ENCODE results near the gene AHCYL2. TPM values are rescaled to one million over a fixed set of nuclear protein-coding genes. Genes with fewer than 3 reads are reported as not detected.

The AHCYL2 gene
- total RNA-seq, 4 donors from 2014 or later, result 93.7 to 635 (median 551) TPM

- no peaks in the 10 kb centered on the region for H3K36me3 ChIP-seq
- no peaks in the 10 kb centered on the region for H3K9me3 ChIP-seq
- H3K4me1 ChIP-seq, result no peaks in the 10 kb centered on the region
- WGBS, 2 donors (ENCODE audit: low coverage in 1 of 2), result 93% methylated on average over 18 of the region's 18 CpGs; no CpG with 5 or more reads in 1 of the 2 donors
- intact Hi-C loops (cut with DNase I; ENCODE audit: low total_unique reads), result no loop called here
- in situ Hi-C loops (cut with MboI; ENCODE audit: low pct_ligation_motif_present in 1 of 4, low pct_unique_long_range_greater_than_20kb in 1 of 4, low sequenced_read_pairs in 3 of 4), result loop anchor here in 3 of 4 donors (25.0 kb wide), 1 partner anchor 256 kb away; no protein-coding TSS in a partner anchor
- no peaks in the 10 kb centered on the region for H3K27me3 ChIP-seq
- DNase-seq, result no peak
- no peak overlapping the region for H3K4me3 ChIP-seq
- TF ChIP-seq POLR2AphosphoS5 (IDR thresholded peaks at IDR 0.05) (no peak), POLR2A (IDR thresholded peaks at IDR 0.05) (no peak), EP300 (IDR thresholded peaks at IDR 0.05; ENCODE audit: low read depth) (no peak)
- TF ChIP-seq, protein P1, sequence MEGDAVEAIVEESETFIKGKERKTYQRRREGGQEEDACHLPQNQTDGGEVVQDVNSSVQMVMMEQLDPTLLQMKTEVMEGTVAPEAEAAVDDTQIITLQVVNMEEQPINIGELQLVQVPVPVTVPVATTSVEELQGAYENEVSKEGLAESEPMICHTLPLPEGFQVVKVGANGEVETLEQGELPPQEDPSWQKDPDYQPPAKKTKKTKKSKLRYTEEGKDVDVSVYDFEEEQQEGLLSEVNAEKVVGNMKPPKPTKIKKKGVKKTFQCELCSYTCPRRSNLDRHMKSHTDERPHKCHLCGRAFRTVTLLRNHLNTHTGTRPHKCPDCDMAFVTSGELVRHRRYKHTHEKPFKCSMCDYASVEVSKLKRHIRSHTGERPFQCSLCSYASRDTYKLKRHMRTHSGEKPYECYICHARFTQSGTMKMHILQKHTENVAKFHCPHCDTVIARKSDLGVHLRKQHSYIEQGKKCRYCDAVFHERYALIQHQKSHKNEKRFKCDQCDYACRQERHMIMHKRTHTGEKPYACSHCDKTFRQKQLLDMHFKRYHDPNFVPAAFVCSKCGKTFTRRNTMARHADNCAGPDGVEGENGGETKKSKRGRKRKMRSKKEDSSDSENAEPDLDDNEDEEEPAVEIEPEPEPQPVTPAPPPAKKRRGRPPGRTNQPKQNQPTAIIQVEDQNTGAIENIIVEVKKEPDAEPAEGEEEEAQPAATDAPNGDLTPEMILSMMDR (IDR thresholded peaks at IDR 0.05), result no peak
- no peak overlapping the region for H3K27ac ChIP-seq
These were observed 18.6 kb upstream of the AHCYL2 start for GRCh38 chr7:129205987-129206785.

GRCh38 chr7:129208667-129209066 is 16.2 kb upstream of the AHCYL2 start:
- H3K36me3 ChIP-seq, result no peaks in the 10 kb centered on the region
- H3K27me3 ChIP-seq, result no peaks in the 10 kb centered on the region

GRCh38 chr7:129209067-129209926 is 15.5 kb upstream of the AHCYL2 start:
- H3K27me3 ChIP-seq, result no peaks in the 10 kb centered on the region
- TF ChIP-seq POLR2AphosphoS5 (IDR thresholded peaks at IDR 0.05) (no peak), POLR2A (IDR thresholded peaks at IDR 0.05) (no peak), EP300 (IDR thresholded peaks at IDR 0.05; ENCODE audit: low read depth) (no peak)
- TF ChIP-seq, protein P1 (IDR thresholded peaks at IDR 0.05), result no peak
- H3K9me3 ChIP-seq, result no peaks in the 10 kb centered on the region
- 86% methylated on average over 4 to 15 of the region's 15 CpGs for WGBS, 2 donors (ENCODE audit: low coverage in 1 of 2)
- no peaks in the 10 kb centered on the region for H3K4me1 ChIP-seq
- no peak overlapping the region for H3K4me3 ChIP-seq
- in situ Hi-C loops (cut with MboI; ENCODE audit: low pct_ligation_motif_present in 1 of 4, low pct_unique_long_range_greater_than_20kb in 1 of 4, low sequenced_read_pairs in 3 of 4), result loop anchor here in 3 of 4 donors (25.0 kb wide), 1 partner anchor 253 kb away; no protein-coding TSS in a partner anchor
- no peak overlapping the region for H3K27ac ChIP-seq
- no peaks in the 10 kb centered on the region for H3K36me3 ChIP-seq
- intact Hi-C loops (cut with DNase I; ENCODE audit: low total_unique reads), result no loop called here
- DNase-seq, result no peak

More at GRCh38 chr7:129208667-129209066, 16.2 kb upstream of the AHCYL2 start:
- intact Hi-C loops (cut with DNase I; ENCODE audit: low total_unique reads) (no loop called here), in situ Hi-C loops (cut with MboI; ENCODE audit: low pct_ligation_motif_present in 1 of 4, low pct_unique_long_range_greater_than_20kb in 1 of 4, low sequenced_read_pairs in 3 of 4) (loop anchor here in 3 of 4 donors (25.0 kb wide), 1 partner anchor 254 kb away; no protein-coding TSS in a partner anchor)
- Histone ChIP-seq H3K4me1 (no peaks in the 10 kb centered on the region), H3K9me3 (no peaks in the 10 kb centered on the region), H3K4me3 (no peak overlapping the region), H3K27ac (no peak overlapping the region)
- WGBS, 2 donors (ENCODE audit: low coverage in 1 of 2), result 50 to 79% methylated on average over 1 to 9 of the region's 9 CpGs
- TF ChIP-seq, protein P1 (IDR thresholded peaks at IDR 0.05), result no peak
- no peak for TF ChIP-seq POLR2AphosphoS5 (IDR thresholded peaks at IDR 0.05)
- no peak for TF ChIP-seq EP300 (IDR thresholded peaks at IDR 0.05; ENCODE audit: low read depth)
- TF ChIP-seq POLR2A (IDR thresholded peaks at IDR 0.05), result no peak
- DNase-seq, result no peak
